GM12875 (cell line): ENCODE results near the gene SLMAP.

Source experiments
- H3K4me3 ChIP-seq: one replicate; pipeline ENCODE4 v1.5.1; 2011; ENCODE audit warnings: low read depth, low read length, control low read depth
- CTCF ChIP-seq: IDR thresholded peaks from 2 replicates; pipeline ENCODE4 v1.5.1; 2011; ENCODE audit warnings: low read depth, mild to moderate bottlenecking, control low read depth, inconsistent platforms, low read length, moderate library complexity, borderline replicate concordance; ENCODE audit not compliant: insufficient read depth

SLMAP gene

GRCh38 chr3:57726397-57726796 is 29.7 kb upstream of the SLMAP start:
- H3K4me3 ChIP-seq = no peak overlapping the region
- TF ChIP-seq CTCF = no peak

- no peak for TF ChIP-seq CTCF
- no peak overlapping the region for H3K4me3 ChIP-seq
Observed at GRCh38 chr3:57727106-57727505, 29.0 kb upstream of the SLMAP start.

- TF ChIP-seq CTCF = no peak
- no peak overlapping the region for H3K4me3 ChIP-seq
Observed at GRCh38 chr3:57729334-57730045, 26.6 kb upstream of the SLMAP start.

GRCh38 chr3:57730682-57731081 is 25.4 kb upstream of the SLMAP start:
- no peak overlapping the region for H3K4me3 ChIP-seq
- TF ChIP-seq CTCF = no peak

GRCh38 chr3:57731311-57731710 is 24.8 kb upstream of the SLMAP start:
- no peak overlapping the region for H3K4me3 ChIP-seq
- no peak for TF ChIP-seq CTCF

GRCh38 chr3:57733790-57734189 is 22.3 kb upstream of the SLMAP start:
- no peak for TF ChIP-seq CTCF
- no peak overlapping the region for H3K4me3 ChIP-seq

GRCh38 chr3:57735405-57735804 is 20.7 kb upstream of the SLMAP start:
- no peak for TF ChIP-seq CTCF
- no peak overlapping the region for H3K4me3 ChIP-seq
